ENCODE results near the gene MKRN3. TPM values are rescaled to one million over a fixed set of nuclear protein-coding genes. Genes with fewer than 3 reads are reported as not detected.

The MKRN3 gene
- total RNA-seq = 18.3 TPM

DNA sequence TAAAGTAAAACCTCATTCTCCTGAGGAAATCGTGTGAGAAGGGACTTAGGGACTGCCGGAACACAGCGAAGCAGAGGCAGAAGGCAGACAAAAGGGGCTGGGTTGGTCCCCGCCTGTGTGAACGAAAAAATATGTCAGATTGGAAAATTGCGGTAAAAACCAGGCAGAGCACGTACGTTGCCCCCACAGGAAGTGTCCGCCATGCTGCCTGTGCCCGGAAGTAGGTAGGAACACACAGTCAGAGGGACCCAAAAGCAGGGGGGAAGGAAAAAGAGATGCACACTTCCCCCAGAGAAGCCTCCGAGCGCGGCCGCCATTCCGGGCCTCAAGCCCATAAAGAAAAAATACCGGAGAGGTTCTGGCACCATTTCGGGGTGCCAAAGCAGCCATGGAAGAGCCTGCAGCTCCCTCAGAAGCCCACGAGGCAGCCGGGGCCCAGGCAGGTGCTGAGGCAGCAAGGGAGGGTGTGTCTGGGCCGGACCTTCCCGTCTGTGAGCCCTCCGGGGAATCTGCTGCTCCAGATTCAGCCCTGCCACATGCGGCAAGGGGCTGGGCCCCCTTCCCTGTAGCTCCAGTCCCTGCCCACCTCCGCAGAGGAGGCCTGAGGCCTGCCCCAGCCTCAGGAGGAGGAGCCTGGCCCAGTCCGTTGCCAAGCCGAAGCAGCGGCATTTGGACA, at the start of gene MKRN3:
MKRN3 (plus strand) TSS at position 280 of the 676 bp plus-strand sequence; CDS start at position 389, 109 bp downstream.
- FAIRE-seq (no peak), DNase-seq (ENCODE audit: low spot score in 2 of 2) (peak; percentile 30 to 47)

DNA sequence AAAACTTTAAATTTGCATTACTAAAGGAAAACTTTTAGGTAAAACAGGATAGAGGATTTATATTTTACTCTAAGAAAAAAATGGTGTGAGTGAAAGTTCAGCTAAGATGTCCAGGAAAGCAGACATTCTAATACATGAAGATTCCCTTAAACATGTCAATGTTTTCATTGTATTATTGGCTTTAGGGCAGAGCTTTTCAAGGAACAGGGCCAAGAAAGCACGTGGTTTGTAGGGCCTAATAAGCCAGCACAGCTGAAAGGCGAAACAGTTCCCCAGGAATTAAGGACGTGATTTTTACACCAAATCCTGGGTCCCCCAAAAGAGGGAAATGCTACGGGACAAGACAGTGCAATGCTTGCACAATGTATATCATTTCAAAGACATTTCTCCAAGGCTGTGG, 48.6 kb upstream of the MKRN3 start:
- no peak for DNase-seq (ENCODE audit: low spot score in 2 of 2)
- FAIRE-seq = no peak

DNA sequence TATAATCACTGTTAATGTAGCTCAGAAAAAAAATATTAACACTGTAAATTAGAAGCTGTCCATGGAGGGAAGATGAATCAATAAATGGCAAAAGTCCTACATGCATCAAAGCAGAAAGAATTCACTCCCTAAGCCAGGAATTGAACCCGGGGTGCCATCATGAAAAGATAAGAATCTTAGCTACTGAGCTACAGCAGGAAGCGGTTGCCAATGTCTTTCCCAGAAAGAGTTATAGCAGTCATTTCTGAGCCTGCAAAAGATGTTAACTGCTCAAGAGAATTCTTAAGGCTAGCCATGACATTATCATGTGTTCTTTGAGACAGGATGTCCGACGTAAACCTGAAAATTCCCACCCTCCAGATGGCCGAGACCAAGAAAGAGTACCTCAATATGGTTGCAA, 47.4 kb upstream of the MKRN3 start:
- FAIRE-seq (no peak), DNase-seq (ENCODE audit: low spot score in 2 of 2) (no peak)

DNA sequence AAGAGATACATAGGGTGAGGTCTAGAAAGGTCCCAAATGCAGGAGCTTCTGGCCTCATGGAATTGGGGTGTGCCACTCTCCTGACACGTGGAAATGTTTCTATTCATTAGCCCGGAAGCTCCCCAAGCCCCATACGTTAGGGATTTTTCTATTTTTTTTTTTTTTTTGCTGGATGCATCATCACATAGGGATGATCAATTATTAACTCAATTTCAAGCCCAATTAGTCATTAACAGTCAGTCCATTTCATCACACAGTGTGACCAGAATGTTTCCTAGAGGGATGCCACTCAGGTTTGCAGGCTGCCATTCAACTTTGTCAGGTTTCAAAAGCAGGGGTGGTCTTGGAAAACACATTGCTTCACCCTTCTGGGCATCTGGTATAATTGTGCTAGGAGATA, 40.7 kb upstream of the MKRN3 start:
- no peak for DNase-seq (ENCODE audit: low spot score in 2 of 2)
- FAIRE-seq = no peak

DNA sequence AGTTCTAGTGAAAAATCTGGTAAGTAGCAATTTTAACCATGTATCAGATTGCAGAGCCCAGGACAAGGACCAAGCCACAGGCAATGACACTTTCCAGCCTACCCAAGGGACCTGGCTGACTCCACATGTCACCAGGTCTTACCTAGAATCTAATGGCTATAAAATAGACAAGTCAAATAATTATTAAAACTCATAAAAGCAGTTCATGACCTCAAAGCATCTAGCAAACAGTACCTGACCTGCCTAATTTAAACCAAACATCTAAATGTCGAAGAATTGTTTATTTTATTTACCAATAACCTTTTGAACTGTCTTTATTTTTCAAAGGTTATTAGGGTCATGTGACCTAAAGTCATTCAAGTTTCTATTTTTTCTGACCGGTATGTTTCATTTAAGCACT, 35.6 kb upstream of the MKRN3 start:
- DNase-seq (ENCODE audit: low spot score in 2 of 2) (no peak), FAIRE-seq (no peak)

DNA sequence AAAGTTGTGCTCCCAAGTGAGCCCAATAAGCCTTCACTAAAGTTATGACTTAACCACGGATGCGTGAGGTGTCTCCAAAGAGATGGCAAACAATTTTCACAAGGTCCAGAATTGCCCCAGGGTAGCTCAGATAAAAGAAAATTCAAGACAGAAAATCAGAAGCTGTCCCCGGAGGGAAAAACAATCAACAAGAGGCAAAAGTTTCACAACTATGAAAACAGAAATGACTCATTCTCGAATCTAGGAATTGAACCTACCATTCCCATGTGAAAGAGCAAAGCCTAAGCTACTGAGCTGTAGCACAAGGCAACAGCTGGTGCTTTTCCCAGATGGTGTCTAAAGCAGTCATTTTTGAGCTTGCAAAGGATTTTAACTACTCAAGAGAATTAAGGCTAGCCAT, 33.5 kb upstream of the MKRN3 start:
- no peak for FAIRE-seq
- DNase-seq (ENCODE audit: low spot score in 2 of 2) = peak in 1 of 2 donors; percentile 9

DNA sequence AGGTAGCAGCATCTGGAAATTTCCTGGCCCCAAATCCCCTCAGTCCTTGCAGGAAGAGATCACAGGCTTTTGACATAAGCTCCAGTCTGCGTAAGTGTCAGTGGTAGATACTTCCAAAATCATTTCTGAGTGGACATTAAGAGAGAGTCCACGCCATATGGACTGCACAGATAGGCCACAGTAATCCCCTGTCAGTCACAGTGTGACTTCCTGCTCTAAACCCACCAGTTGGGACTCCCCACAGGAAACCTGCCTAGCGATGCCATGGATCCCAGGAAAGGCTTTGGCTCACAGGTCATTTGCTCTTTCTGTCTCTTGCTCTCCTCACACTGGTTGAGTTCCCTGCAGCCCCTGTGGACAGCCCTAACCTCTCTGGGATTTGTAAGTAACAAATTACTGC, 28.8 kb upstream of the MKRN3 start:
- FAIRE-seq (no peak), DNase-seq (ENCODE audit: low spot score in 2 of 2) (no peak)

DNA sequence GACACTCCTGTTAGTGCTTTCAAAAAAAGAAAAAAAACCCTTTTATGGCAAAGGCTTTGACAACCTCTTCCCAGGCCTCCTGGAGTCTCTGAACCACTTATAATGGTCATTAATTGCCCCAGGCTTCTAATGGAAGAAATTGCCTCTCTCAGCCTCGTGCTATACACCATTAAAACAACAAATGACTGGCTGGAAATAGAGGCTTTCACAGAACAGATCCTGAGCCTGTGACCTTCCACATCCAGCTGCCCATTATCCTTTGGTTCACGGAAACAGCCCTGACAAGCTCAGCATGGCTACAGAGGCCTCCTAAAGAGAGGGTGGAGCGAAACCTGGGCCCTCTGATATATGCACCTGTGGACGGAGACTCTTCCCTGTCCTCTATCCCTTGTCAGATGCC, 26.8 kb upstream of the MKRN3 start:
- FAIRE-seq = no peak

DNA sequence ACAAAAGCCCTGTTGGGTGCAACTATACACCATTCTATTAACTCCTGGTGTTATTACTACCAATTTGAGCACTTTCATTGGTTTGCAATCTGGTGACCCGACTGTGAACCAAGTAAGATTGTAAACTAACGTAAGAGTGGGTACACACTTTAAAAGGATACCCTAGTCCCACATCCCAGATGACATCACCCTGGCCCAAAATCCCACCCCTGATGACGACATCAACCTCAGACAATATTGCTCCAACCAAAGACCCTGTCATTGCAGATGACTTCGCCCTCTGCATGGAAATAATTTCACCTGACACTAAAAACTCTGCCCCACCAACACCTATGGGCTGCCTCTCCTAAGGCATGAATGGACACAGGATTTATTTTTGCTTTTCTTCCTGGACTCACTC, 25.6 kb upstream of the MKRN3 start:
- DNase-seq (ENCODE audit: low spot score in 2 of 2) = no peak
- FAIRE-seq = no peak

More for the DNA sequence above, 26.8 kb upstream of the MKRN3 start:
- no peak for DNase-seq (ENCODE audit: low spot score in 2 of 2)

DNA sequence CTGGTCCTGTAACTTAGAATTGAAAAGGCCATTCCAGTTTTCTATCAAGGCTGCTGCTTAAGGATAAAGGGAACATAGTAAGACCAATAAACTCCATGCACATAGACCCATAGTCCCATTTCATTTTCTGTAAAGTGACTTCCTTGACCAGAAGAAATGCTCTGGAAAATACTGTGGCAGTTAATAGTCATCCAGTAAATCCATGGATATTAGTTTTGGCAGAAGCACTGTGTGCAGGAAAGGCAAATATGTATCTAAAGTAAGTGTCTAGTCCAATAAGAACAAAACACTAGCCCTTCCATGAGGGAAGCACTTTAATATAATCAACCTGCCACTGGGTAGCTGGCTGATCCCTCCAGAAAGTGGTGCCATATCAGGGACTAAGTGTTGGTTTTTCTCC, 19.3 kb upstream of the MKRN3 start:
- DNase-seq (ENCODE audit: low spot score in 2 of 2) (no peak), FAIRE-seq (no peak)

DNA sequence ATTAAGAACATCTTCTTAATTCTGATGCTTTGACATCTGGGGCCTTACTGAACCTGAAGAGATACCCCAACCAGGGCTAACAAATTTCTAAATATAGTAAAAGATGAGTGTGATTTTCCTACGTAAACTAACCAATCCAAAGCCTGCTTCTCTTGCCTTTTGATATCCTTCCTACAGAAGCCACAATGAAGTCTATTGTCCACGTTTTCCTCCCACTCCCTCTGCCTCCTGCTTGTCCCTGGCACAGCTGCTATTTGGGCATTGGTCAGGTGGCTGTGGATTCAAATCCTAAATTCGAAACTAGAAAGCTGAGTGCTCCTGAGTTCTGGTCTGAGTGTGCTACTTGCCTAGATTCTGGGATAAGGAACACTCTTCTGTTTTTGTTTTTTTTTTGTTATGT, 17.4 kb upstream of the MKRN3 start:
- no peak for FAIRE-seq

DNA sequence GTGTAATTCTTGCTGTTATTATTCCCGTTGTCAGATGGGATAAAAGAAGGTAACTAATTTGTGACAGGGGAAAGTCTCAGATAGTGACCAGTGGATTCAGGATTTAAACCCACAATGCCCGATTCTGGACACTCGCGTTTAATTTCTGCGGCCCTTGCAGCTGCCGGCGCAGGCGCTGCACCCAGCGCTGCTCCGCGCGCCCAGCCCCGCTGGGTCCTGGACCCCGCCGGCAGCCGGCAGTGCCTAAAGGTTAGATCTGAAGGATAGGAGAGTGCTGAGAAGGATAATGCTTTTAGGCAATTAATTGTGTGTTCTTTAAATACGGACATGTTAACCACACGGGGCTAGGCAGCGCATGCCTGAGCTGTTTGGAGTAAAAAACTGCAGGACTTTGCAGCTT, 3.6 kb upstream of the MKRN3 start:
- DNase-seq (ENCODE audit: low spot score in 2 of 2) (no peak), FAIRE-seq (no peak)

More for the DNA sequence above, 17.4 kb upstream of the MKRN3 start:
- DNase-seq (ENCODE audit: low spot score in 2 of 2) = no peak

DNA sequence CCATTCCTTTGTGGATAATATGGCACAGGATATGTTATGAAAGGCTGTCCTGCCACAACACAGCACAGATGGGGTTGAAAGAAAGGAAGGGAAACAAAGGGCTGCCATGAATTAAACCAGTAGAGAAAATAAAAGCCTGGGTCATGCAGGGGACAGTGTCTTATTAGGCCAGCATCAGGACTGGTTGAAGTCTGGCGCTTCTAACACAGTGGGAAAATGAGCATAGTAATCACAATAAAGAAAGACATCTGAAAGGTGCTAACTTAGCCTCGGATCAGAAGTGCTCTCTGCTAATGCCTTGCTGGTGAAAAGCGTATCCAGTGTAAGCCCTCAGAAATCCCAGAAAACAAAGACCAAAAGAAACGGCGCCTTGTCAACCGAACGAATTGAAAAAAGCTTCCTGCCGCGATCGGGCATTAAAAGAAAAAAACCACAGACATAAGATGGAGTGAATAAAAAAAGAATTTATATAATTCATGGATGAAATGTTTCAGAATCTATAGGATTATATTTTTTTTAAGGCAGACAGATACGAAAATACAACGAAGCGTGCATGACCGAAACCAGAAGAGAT, 566 bp upstream of the MKRN3 start:
- DNase-seq (ENCODE audit: low spot score in 2 of 2) = no peak
- no peak for FAIRE-seq

DNA sequence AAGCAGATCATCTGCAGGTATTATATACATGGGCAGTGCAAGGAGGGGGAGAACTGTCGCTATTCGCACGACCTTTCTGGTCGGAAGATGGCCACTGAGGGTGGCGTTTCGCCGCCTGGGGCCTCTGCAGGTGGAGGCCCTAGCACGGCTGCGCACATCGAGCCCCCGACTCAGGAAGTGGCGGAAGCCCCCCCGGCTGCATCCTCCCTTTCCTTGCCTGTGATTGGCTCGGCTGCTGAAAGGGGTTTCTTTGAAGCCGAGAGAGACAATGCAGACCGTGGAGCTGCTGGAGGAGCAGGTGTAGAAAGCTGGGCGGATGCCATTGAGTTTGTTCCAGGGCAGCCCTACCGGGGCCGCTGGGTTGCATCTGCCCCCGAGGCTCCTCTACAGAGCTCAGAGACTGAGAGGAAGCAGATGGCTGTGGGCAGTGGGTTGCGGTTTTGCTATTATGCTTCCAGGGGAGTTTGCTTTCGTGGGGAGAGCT, 639 bp downstream of the MKRN3 start:
- no peak for FAIRE-seq
- DNase-seq (ENCODE audit: low spot score in 2 of 2) = no peak

DNA sequence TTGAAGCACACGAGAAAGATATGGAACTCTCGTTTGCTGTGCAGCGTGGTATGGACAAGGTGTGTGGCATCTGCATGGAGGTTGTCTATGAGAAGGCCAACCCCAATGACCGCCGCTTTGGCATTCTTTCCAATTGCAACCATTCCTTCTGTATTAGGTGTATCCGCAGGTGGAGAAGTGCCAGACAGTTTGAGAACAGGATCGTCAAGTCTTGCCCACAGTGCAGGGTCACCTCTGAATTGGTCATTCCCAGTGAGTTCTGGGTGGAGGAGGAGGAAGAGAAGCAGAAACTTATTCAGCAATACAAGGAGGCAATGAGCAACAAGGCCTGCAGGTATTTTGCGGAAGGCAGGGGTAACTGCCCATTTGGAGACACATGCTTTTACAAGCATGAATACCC, 1.2 kb downstream of the MKRN3 start:
- no peak for DNase-seq (ENCODE audit: low spot score in 2 of 2)
- FAIRE-seq = no peak

DNA sequence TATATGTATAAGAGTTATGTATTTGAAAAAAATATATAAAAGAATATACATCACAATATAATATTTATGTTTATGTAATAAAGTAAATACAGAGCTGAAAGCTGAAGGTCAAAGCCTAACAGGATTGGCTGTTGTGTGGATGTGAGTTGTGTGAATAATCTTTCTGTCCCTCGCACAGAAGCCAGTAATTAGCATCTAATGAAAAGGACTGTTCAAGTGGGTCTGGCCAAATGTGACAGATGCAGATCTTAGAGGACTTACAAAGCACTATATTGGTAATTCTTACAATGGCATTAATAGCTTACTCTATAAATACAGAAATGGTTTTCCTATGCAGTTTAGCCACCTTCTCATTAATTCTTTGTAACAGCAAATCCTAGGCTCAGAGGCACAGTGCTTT, 2.4 kb downstream of the MKRN3 start:
- FAIRE-seq (peak; percentile 94), DNase-seq (ENCODE audit: low spot score in 2 of 2) (peak in 1 of 2 donors; percentile 36)

DNA sequence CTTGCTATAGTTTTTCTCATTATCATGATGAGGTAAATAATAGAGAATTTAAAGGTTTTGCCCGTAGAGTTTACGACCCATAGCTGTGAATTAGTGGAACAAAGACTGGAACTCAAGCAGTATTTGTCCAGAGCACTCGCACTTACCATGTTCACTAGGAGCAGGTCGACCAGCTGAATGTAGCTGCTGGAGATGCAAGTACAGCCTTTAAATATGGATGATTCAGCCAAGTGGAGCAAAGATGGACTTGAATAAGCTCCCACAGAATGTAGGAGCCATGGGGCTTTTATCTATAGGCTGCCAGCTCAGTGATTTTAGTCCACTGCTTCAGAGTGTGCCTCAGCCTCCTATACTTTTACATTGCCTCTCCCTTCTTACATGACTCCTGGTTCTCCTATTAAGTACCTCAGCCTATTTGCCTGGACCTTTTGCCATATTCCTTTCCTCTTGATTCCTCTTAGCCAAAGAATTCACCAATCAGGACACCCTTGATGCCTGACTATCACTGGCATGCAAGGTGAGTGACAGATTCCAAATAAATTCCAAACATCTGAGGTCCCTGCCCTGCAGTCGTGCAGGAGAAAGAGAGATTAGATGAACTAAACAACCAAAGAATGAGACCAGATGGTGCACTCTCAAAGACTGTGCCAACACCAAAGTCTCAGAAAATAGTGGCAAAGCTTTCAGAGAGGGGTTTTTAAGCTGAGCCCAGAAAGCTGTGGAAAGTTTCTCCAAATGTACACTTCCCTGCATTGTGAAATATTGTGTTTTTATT, 3.9 kb downstream of the MKRN3 start:
- DNase-seq (ENCODE audit: low spot score in 2 of 2) (no peak), FAIRE-seq (no peak)

DNA sequence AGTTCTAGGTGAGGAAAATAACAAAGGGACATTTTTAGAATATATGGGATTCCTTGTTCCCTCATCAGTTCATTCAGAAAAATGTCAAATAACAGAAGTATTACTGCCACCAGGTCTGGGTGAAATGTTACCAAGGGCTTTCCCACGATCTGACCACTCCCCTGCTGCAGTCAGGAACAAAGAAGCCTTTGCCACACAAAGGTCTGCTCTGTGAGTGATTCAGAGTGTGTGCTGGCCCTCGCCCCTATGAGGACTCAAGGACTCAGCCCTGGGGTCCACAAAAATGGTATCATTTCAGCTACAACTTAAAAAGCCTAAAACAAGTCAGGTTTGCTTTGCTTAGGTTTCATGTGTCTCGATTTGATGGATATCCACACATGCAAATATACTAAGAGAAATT, 5.0 kb downstream of the MKRN3 start:
- DNase-seq (ENCODE audit: low spot score in 2 of 2) (no peak), FAIRE-seq (no peak)

DNA sequence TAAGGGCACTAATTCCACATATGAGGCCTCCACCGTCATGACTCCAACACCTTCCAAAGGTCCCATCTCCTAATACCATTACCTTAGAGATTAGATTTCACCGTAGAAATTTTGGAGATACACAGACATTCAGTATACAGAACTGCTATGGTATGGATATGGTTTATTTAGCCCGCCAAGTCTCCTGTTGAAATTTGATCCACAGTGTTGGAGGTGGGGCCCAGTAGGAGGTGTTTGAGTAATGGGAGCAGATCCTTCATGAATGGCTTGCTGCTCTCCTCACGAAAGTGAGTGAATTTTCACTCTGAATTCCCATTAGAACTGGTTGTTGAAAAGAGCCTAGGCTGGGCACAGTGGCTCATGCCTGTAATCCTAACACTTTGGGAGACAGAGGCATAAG, 7.4 kb downstream of the MKRN3 start:
- DNase-seq (ENCODE audit: low spot score in 2 of 2) (no peak), FAIRE-seq (no peak)

DNA sequence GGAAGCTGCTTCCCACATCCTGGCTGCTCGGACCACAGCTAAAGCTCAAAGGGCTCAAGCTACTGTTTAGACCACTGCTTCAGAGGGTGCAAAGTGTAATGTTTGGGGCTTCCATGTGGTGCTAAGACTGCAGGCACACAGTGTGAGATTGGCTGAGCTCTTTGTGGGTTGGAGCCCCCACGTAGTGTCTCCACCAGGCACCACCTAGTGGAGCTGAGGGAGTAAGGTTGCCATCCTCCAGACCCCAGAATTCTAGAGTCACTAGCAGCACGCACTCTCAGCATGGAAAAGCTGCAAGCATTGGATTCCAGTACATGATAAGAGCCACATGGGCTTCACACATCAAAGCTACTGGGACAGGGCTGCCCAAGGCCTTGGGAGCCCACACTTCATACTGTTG, 9.3 kb downstream of the MKRN3 start:
- DNase-seq (ENCODE audit: low spot score in 2 of 2) = no peak
- no peak for FAIRE-seq

DNA sequence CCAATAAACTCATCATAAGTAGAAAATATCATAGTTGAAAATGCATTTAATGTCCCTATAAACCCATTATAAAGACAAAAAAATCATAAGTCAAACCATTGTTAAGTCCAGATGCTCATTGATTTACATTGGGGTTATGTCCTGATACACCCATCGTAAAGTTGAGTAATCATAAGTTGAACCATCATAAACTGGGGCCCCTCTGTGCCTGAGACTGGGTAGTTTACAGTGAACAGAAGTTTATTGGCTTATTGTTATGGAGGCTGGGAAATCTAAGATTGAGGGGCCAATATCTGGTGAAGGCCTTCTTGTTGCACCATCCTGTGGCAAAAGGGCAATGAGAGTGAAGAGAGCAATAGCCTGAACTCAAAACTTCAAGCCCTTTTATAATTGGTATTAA, 10.6 kb downstream of the MKRN3 start:
- FAIRE-seq (no peak), DNase-seq (ENCODE audit: low spot score in 2 of 2) (no peak)

All from frontal cortex (tissue), 4 donors.